Umbilical cord (tissue), 2 donors: Measurements from ENCODE around the gene NPAS2. TPM values are rescaled to one million over a fixed set of nuclear protein-coding genes. Genes with fewer than 3 reads are reported as not detected.
A peak's percentile ranks its signal among the peaks of the same experiment; 100 is the strongest.

Experiments
- DNase-seq: peaks from one replicate; pipeline ENCODE4 v3.0.0-alpha.2; 2015; ENCODE audit warnings: low spot score
- total RNA-seq: library from RNA; depleted of rRNA; stranded (reverse); fragments of >200 nt; gene quantifications from one replicate; pipeline ENCODE4 v1.2.3, GENCODE V29; 2014; ENCODE audit warnings: low replicate concordance; ENCODE audit not compliant: insufficient read depth

The NPAS2 gene, protein sequence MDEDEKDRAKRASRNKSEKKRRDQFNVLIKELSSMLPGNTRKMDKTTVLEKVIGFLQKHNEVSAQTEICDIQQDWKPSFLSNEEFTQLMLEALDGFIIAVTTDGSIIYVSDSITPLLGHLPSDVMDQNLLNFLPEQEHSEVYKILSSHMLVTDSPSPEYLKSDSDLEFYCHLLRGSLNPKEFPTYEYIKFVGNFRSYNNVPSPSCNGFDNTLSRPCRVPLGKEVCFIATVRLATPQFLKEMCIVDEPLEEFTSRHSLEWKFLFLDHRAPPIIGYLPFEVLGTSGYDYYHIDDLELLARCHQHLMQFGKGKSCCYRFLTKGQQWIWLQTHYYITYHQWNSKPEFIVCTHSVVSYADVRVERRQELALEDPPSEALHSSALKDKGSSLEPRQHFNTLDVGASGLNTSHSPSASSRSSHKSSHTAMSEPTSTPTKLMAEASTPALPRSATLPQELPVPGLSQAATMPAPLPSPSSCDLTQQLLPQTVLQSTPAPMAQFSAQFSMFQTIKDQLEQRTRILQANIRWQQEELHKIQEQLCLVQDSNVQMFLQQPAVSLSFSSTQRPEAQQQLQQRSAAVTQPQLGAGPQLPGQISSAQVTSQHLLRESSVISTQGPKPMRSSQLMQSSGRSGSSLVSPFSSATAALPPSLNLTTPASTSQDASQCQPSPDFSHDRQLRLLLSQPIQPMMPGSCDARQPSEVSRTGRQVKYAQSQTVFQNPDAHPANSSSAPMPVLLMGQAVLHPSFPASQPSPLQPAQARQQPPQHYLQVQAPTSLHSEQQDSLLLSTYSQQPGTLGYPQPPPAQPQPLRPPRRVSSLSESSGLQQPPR
- 124 TPM for total RNA-seq

DNA sequence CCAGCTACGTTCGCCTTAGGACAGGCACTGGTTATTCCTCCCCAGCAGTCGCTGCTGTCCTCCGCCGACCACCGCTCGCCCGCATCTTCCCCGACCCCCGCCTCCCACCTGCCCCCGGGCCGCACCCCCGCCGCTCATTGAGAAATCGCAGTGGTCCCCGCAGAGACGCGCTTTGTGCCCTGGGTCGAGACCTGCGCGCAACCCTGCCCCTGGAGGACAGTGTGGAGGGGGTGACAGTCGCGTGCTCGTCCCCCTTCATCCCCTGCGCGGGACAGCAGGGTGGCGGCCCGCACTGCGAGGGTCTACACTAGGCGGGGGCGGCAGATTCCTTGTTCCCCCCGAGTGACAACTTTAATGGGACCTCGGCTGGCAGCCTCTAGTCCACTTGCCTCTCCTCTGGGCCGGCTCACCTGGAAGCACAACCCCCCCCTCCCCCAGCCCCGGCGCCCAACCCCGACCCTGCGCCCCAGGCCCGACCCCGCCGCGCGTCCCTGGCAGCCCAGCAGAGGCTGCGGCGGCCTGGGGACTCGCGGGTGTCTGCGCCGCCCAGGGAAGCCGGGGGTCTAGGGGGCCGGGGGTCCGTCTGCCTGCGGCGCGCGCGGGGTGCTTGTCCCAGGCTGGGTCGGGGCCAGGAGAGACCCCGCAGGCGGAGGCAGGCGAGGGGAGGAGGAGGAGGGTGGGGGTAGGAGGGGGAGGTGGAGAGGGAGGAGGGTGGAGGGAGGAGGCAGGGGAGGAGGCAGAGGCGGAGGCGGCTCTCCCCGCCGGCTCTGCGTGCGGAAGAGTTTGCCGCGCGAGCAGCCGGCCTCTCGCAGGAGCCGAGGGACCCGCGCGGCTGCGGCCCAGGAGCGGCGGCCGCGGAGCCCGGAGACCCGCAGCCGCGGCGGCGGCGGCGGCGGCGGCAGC is at the start of gene NPAS2:
Gene NPAS2, plus strand, starts transcription at position 770 of the 903 bp plus-strand sequence. CDS start 84,616 bp downstream, outside the sequence.
- DNase-seq, result peak; percentile 72

DNA sequence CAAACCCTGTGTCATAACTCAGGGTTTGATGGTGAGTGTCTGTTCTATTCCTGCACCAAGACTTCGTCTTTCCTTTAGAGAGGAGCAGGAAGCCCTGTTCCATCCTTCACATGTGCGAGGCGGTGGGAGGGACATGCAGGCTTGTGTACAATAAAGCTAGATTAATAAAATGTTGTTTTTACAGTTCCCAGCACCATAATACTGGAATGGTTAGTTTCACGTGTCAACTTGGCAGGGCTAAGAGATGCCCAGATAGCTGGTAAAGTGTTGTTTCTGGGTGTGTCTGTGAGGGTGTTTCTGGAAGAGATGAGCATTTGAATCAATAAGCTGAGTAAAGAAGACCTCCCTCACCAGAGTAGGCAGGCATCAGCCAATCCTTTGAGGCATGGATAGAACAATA is 48.8 kb upstream of the NPAS2 start:
- no peak for DNase-seq

DNA sequence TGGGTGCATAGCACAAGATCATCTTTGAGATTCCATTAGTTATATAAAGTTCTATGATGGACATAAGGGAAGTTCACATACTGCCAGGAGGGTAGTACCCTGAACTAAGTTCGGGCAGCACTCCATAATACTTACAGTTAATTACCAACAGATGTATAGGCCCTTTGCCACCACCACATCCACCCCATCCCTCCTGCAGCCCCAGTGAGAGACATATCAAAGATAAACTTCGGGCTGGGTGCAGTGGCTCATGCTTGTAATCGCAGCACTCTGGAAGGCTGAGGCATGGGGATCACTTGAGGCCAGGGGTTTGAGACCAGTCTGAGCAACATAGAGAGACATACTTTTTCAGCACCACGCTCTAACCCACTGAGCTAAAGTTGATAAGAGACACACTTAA is 46.4 kb upstream of the NPAS2 start:
- DNase-seq, result no peak

DNA sequence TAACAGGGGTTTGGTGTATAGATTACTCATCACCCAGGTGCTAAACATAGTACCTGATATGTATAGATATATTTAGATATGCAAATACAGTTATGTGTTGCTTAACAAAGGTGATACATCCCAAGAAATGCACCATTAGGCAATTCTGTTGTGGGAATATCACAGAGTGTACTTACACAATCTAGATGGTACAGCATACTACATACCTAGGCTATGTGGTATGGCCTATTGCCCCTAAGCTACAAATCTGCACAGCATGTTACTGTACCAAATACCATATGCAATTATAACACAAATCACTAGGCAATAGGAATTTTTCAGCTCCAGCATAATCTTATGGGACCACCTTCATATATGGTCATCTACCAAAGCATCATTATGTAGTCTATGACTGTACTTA is 43.5 kb upstream of the NPAS2 start:
- no peak for DNase-seq

DNA sequence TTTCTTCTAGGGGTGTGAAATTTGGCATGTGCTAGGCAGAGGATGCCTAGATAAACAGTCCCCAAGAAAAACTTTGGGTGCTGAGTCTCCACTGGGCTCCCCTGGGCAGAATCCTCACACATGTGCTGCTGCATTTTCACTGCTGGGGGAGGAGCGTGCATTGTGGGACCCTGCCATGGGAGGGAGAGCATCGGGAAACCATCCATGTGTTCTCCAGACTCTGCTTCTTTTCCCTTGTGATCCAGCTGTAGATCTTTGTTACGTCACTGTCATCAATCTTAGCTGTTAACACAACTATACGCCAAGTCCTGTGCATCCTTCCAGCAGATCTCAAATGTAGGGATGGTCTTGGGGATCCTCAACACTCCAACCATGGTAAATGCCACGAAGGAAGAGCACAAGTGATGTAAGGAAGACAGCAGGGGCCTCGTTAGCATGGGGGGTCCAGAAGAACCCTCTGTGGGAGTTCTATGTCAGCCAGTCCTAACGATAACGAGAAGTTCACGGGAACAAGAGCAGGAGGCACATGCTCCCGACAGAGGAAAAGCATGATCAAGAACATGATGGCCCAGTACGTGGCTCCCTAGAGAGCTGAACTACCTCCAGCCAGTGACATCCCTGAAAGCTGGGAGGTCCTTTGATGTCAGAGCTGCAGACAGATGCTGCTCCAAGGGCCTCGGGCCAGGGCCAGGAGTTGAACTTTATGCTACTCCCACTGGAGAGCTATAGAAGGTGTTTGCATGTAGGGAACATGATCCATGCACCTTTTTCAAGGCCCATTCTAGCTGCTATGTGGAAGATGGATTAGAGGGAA is 41.1 kb upstream of the NPAS2 start:
- DNase-seq, result no peak

DNA sequence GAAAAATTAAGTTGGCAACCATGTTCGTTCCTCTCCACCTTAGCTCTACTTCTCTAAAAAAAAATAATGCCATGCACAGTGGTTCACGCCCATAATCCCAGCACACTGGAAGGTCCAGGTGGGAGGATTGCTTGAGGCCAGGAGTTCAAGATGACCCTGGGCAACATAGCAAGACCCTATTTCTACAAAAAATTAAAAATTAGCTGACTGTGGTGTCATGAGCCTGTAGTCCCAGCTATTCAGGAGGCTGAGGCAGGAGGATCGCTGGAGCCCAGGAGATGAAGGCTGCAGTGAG is 40.1 kb upstream of the NPAS2 start:
- no peak for DNase-seq

DNA sequence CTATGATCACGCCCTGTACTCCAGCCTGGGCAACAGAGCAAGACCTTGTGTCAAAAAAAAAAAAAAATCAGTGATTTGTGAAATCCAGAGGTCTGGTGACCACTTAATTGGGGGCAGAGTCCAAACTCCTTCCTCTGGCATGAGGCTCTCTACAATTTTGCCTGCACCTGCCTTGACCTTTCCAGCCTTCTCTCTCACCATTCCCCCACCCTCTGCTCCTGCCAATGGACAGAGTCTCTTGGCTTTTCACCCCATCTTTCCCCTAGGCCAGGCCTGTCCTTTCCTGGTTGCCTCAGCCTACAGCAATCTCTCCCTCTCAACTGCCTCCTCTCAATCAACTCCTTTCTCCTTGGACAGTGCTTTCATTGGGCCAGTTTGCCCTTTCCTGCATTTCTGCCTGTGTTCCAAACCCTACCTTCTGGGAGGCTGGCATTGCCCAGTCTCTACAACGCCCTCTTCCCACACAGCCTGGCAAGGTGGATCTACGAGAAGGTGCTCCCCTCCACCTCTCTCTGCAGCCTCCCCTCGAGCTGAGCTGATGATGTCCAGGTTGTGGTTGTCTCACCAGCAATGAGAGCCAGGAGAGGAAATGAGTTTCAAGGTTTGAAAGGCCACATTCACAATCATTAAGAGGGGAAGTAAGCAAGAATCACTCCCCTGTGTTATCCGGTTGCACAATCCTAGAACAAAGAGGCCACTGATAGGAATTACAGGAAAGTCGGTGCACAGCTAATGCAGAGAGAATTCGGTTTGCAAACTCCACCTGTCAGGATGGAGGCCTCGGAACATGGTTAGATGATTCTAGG is 39.5 kb upstream of the NPAS2 start:
- no peak for DNase-seq

DNA sequence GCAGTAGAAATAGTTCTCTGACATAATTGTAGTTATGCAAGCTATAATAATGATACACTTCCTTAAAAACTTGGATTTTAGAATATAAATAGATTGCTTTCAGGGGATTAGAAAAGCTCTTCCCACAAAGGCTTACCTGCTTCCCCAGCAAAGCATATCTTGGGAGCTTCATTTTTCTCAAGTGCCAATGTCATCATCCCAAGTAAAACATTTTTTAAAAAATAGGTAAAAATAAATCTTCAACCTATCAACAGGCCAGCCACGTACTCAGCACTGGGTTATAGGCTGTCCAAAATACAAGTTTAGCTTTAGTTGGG is 39.0 kb upstream of the NPAS2 start:
- no peak for DNase-seq

DNA sequence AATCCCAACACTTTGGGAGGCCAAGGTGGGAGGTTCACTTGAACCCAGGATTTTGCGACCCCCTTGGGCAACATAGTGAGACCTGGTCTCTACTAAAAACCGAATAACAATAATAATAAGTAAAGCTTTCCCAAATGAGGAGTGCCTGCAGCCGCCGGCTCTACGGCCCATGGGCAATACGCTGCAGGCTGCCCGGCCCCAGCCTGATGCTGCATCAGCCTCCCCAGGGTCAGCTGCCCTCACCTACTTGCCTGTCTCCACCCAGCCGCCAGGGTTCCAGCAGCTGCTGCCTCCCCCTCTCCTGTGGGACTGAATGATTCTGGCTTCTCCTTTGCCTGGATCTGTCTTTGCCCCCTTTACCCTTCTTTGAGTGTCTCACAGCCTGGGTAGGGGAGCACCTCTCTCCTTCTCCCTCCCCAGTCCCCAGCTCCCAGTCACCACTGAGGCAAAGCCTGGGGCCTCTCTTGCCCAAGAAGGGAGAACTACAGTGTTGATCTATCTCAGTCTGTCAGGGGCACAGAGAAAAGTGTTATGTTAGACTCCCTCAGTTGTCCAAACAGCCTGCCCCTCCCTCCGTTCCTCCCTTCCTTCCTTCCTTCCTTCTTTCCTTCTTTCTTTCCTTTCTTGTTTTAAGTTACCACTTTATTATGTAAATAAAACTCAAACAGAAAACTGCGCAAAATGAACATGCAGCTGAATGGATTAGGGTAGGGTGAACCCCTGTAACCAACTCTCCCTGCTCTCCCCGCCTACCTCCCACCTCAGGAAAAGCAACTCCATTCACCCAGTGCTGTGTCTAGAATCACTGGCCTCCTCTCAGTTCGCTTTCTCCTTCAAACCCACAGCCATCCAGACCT is 38.2 kb upstream of the NPAS2 start:
- no peak for DNase-seq

DNA sequence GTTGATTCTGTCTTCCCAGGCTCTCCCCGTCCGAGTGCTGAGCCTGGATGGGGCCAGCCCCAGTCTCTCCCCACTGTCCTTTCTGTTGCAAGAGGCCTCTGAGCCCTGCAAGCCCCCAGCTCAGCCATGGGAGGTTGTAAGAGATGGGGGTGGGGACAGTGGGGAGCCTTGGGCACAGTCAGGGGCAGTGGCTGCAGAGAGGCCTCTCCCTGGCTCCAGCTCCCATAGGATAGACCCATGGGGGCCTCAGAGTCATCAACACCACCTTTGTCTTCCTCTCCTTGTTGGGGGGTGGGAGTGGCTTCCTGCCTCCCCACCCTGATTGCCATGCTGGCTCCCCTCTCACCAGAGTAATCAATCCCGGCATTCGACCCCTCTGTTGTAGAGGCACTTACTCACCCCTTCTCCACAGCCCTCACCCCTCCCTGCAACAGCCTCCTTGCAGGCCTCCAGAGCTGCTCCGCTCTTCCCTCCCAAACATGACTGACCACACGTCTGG is 37.5 kb upstream of the NPAS2 start:
- no peak for DNase-seq

DNA sequence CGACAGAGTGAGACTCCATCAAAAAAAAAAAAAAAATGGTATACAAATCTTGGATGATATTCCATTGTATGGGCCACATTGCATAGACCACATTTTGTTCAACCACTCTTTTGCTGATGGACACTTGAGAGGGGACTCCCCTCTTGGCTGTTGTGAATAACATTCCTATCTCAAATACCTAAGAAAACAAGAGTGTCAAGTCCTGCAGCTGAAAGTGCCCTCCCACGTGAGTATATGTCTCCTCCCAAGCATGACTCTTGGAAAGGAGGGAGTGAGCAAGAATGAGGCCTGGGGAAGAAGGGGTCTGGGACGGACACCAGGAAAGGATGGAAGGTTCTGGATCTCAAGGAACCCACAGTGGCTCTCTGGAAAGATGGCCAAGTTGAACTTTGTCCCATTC is 36.0 kb upstream of the NPAS2 start:
- DNase-seq, result no peak

DNA sequence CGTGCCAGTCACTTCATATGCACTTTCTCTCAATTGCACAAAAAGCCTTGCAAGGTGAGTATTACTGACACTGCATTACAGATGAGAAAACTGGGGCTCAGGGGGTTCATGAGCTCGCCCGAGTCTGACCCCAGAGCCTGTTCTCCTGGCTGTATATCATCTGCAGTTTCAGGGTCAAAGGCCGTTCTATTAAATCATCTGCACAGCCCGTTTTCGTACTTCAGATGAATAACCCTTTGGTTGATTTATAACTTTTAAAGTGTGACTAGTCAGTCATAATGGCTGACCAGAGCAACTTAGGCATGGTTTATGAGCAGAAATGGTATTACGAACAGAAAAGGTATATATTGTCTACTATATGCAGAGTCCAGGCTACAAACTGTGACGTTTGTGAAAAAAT is 35.3 kb upstream of the NPAS2 start:
- no peak for DNase-seq

DNA sequence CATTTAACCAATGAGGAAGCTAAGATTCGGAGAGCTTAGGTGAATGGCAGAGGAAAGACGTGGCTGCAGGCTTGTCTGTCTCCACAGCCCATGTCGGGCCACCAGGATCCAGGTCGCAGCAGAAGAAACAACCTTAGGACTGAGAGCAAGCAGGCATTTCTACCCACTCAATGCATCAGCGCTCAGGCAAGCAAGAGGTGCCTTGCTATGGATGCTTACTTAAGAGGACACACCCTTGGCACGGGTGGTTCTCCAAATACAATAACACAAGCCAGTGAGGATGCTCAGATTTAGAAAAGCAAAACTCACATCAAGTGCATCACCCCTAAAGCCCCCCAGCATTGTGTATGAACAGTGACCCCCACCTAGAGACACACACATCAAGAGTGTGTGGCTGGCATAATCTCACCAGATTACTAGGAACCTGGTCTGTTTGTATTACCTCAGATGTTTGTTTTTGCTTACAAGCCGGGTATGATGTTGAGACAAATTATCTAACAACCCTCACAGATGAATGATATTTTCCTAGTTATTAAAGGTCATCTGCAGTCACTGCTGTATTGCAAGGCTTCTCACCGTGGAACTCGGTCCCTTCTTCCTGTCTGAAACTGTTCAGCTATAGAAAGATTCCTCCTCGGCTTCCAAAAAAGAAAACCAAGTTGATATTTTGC is 34.2 kb upstream of the NPAS2 start:
- DNase-seq, result no peak

DNA sequence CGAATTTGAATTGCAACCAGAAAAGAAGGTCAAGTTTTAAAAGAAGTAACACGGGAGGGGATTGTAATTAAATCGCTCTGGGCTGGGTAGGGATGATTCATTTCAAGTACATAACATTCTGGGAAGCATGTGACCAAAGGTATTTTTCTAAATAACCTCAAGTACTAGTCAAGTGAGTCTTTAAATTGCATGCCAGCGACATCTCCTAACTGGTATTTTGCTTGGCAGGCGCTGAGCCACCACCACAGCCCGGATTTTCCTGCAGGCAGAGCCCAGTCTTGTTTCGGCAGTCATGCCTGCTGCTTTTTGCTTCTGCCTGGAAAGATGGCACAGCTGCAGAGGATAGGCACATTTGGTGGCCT is 33.7 kb upstream of the NPAS2 start:
- DNase-seq, result no peak

DNA sequence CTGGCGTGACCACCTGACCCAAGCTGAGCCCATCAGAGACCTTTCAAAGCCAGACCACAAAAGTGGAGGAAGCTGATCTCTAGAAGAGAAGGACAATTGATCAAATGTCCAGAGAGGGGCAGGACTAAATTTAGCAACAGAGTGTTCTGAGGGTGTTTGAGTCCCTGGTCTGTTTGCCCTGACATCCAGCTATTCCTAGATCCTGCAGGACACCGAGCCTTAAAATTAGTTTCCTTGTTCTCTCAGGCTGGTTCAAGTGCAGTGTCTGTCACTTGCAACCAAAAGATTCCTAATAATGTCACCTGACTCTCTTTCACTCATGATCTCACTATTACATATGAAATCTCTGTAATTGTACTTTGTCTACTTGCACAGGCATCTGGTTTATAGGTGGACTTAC is 33.0 kb upstream of the NPAS2 start:
- DNase-seq, result no peak

DNA sequence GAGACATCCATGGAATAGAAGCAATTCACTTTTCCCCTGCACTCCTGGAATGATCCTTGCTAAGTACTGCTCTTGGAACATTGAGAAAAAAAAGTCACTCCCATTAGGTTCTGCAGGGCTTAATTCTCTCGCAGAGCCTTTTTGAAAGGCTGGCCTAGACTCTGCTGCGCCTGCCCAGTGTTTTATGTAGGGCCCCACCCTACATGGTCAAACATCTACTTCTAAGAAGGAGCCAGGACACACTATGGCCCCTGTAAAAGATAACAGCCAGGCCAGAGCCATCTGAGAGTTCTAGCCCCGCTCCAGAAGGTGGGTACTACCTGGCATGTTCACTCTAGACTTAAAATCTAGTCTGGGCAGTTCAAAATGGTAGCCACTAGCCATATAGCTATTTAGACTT is 30.6 kb upstream of the NPAS2 start:
- no peak for DNase-seq

DNA sequence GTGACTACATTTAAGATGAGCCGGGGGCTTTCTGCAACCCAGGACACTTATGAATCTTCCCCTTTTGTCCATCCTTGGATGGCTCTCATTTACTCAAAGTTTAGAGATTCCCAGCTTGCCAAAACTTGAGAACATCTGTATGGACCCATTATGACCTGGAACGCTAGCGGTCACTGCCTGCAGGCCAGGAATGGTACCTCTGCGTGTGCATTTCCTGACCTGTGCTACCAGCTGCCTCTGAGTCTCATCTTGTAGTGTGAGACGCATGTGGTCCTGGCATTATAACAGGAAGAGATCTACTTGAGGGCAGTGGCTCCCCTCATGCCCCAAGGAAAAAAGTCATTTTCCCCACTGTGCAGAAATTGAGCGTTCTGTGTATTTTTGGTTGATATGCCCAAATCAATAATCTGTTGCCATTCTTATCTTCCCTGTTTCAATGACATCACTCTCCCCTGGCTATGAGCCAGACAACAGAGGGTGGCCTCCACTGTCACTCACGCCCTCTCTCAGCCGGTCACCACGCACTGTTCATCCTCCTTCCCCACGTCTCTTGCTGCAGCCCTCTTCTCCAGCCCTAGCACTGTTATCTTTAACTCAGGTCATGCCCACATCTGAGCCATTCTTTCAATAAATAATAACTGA is 28.5 kb upstream of the NPAS2 start:
- DNase-seq, result no peak

DNA sequence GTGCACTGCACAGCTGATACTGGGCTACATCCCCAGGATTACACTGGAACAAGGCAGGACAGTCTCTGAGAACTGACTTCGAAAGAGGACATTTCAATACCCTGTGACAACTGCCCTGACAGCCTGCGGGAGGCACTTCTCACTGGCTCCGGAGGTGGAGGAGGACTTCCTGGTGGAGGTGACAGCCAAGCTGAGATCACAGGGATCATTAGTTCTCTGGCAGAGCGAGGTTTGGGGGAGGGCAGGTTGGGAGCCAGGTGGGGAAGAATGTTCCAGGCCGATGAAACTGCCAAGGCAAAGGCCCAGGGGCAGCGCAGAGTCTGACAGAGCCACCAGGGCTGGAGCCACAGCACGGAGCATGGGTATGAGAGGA is 28.0 kb upstream of the NPAS2 start:
- DNase-seq, result no peak
